Hepatocyte (in vitro differentiated cells): ENCODE measurements around the gene KRTAP10-5.

Source experiments
- EZH2 ChIP-seq: fragments of 200-600 bp; sonication (generic); IDR thresholded peaks from 2 replicates; pipeline ENCODE4 v1.6.1; 2016; ENCODE audit warnings: antibody characterized with exemption, mild to moderate bottlenecking, borderline replicate concordance
- TF ChIP-seq, protein P1 (sequence below): fragments of 200-600 bp; sonication (generic); IDR thresholded peaks from 2 replicates; pipeline ENCODE4 v1.5.1; 2016; ENCODE audit warnings: antibody characterized with exemption, mild to moderate bottlenecking; ENCODE audit not compliant: poor library complexity

DNA sequence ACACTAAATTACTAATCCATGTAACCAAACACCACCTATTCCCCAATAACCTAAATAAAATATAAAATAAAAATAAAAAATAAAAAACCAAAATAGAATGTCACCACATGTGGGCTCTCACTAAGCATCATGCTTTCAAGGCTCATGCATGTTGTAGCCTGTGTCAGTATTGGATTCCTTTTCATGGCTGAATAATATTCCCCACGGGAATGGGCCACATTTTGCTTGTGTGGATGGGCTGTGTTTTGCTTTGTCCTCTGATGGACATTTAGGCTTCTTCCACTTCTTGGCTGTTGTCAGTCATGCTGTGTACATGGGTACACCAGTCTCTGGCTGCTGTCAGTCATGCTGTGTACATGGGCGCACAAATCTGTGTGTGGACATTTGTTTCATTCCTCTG is 8.7 kb upstream of the KRTAP10-5 start:
- TF ChIP-seq, protein P1, sequence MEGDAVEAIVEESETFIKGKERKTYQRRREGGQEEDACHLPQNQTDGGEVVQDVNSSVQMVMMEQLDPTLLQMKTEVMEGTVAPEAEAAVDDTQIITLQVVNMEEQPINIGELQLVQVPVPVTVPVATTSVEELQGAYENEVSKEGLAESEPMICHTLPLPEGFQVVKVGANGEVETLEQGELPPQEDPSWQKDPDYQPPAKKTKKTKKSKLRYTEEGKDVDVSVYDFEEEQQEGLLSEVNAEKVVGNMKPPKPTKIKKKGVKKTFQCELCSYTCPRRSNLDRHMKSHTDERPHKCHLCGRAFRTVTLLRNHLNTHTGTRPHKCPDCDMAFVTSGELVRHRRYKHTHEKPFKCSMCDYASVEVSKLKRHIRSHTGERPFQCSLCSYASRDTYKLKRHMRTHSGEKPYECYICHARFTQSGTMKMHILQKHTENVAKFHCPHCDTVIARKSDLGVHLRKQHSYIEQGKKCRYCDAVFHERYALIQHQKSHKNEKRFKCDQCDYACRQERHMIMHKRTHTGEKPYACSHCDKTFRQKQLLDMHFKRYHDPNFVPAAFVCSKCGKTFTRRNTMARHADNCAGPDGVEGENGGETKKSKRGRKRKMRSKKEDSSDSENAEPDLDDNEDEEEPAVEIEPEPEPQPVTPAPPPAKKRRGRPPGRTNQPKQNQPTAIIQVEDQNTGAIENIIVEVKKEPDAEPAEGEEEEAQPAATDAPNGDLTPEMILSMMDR, result no peak
- no peak for TF ChIP-seq EZH2
